CD4-positive, alpha-beta T cell treated with Interleukin-6 for 4 hours (primary cell): Measurements from ENCODE around the gene MAPT.
A peak's percentile ranks its signal among the peaks of the same experiment; 100 is the strongest.
"Not testable (repeated sequence)": the region's sequence is repeated elsewhere in the genome, so short reads cannot be mapped to it uniquely, and the experiment has no call there.

Experiments used
- DNase-seq: peaks from one replicate; pipeline ENCODE4 v3.0.0-alpha.2; 2020; ENCODE audit warnings: mixed read lengths

MAPT gene

GRCh38 chr17:45997166-45997565 lies 102.8 kb downstream of the MAPT start:
- DNase-seq = no peak

GRCh38 chr17:45997624-45998023 lies 103.3 kb downstream of the MAPT start:
- no peak for DNase-seq

DNA sequence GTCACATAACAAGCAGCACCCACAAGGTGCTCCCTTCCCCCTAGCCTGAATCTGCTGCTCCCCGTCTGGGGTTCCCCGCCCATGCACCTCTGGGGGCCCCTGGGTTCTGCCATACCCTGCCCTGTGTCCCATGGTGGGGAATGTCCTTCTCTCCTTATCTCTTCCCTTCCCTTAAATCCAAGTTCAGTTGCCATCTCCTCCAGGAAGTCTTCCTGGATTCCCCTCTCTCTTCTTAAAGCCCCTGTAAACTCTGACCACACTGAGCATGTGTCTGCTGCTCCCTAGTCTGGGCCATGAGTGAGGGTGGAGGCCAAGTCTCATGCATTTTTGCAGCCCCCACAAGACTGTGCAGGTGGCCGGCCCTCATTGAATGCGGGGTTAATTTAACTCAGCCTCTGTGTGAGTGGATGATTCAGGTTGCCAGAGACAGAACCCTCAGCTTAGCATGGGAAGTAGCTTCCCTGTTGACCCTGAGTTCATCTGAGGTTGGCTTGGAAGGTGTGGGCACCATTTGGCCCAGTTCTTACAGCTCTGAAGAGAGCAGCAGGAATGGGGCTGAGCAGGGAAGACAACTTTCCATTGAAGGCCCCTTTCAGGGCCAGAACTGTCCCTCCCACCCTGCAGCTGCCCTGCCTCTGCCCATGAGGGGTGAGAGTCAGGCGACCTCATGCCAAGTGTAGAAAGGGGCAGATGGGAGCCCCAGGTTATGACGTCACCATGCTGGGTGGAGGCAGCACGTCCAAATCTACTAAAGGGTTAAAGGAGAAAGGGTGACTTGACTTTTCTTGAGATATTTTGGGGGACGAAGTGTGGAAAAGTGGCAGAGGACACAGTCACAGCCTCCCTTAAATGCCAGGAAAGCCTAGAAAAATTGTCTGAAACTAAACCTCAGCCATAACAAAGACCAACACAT lies 104.9 kb downstream of the MAPT start, which contains the start of gene STH:
TSS of gene STH (plus strand) at position 264 of the 913 bp plus-strand sequence. CDS start at position 294, 30 bp downstream.
- no peak for DNase-seq

DNA sequence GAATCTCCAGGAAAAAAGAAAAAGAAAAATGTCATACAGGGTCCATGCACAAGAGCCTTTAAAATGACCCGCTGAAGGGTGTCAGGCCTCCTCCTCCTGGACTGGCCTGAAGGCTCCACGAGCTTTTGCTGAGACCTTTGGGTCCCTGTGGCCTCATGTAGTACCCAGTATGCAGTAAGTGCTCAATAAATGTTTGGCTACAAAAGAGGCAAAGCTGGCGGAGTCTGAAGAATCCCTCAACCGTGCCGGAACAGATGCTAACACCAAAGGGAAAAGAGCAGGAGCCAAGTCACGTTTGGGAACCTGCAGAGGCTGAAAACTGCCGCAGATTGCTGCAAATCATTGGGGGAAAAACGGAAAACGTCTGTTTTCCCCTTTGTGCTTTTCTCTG lies 105.5 kb downstream of the MAPT start:
- DNase-seq = no peak

GRCh38 chr17:46000292-46000691 lies 105.9 kb downstream of the MAPT start:
- no peak for DNase-seq

DNA sequence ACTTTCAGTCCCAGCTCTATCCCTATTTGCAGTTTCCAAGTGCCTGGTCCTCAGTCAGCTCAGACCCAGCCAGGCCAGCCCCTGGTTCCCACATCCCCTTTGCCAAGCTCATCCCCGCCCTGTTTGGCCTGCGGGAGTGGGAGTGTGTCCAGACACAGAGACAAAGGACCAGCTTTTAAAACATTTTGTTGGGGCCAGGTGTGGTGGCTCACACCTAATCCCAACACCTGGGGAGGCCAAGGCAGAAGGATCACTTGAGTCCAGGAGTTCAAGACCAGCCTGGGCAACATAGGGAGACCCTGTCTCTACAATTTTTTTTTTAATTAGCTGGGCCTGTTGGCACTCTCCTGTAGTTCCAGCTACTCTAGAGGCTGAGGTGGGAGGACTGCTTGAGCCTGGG lies 106.4 kb downstream of the MAPT start:
- DNase-seq = no peak

- no peak for DNase-seq
These were observed 107.3 kb downstream of the MAPT start for GRCh38 chr17:46001390-46002310.

DNA sequence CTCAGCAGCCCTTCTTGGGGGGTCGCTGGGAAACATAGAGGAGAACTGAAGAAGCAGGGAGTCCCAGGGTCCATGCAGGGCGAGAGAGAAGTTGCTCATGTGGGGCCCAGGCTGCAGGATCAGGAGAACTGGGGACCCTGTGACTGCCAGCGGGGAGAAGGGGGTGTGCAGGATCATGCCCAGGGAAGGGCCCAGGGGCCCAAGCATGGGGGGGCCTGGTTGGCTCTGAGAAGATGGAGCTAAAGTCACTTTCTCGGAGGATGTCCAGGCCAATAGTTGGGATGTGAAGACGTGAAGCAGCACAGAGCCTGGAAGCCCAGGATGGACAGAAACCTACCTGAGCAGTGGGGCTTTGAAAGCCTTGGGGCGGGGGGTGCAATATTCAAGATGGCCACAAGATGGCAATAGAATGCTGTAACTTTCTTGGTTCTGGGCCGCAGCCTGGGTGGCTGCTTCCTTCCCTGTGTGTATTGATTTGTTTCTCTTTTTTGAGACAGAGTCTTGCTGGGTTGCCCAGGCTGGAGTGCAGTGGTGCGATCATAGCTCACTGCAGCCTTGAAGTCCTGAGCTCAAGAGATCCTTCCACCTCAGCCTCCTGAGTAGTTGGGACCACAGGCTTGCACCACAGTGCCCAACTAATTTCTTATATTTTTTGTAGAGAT lies 108.1 kb downstream of the MAPT start:
- peak; percentile 77 for DNase-seq

DNA sequence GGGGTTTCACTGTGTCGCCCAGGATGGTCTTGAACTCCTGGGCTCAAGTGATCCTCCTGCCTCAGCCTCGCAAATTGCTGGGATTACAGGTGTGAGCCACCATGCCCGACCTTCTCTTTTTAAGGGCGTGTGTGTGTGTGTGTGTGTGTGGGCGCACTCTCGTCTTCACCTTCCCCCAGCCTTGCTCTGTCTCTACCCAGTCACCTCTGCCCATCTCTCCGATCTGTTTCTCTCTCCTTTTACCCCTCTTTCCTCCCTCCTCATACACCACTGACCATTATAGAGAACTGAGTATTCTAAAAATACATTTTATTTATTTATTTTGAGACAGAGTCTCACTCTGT lies 108.6 kb downstream of the MAPT start:
- DNase-seq = no peak

DNA sequence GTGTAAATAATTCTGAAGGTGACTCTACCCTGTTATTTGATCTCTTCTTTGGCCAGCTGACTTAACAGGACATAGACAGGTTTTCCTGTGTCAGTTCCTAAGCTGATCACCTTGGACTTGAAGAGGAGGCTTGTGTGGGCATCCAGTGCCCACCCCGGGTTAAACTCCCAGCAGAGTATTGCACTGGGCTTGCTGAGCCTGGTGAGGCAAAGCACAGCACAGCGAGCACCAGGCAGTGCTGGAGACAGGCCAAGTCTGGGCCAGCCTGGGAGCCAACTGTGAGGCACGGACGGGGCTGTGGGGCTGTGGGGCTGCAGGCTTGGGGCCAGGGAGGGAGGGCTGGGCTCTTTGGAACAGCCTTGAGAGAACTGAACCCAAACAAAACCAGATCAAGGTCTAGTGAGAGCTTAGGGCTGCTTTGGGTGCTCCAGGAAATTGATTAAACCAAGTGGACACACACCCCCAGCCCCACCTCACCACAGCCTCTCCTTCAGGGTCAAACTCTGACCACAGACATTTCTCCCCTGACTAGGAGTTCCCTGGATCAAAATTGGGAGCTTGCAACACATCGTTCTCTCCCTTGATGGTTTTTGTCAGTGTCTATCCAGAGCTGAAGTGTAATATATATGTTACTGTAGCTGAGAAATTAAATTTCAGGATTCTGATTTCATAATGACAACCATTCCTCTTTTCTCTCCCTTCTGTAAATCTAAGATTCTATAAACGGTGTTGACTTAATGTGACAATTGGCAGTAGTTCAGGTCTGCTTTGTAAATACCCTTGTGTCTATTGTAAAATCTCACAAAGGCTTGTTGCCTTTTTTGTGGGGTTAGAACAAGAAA lies 109.8 kb downstream of the MAPT start:
- DNase-seq = no peak

DNA sequence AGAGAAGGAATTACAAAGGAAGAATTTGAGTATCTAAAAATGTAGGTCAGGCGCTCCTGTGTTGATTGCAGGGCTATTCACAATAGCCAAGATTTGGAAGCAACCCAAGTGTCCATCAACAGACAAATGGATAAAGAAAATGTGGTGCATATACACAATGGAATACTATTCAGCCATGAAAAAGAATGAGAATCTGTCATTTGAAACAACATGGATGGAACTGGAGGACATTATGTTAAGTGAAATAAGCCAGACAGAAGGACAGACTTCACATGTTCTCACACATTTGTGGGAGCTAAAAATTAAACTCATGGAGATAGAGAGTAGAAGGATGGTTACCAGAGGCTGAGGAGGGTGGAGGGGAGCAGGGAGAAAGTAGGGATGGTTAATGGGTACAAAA lies 111.7 kb downstream of the MAPT start:
- DNase-seq = not testable (repeated sequence)

- no peak for DNase-seq
These were observed 113.2 kb downstream of the MAPT start for GRCh38 chr17:46007461-46007965.

GRCh38 chr17:46008591-46008990 lies 114.2 kb downstream of the MAPT start:
- no peak for DNase-seq

DNA sequence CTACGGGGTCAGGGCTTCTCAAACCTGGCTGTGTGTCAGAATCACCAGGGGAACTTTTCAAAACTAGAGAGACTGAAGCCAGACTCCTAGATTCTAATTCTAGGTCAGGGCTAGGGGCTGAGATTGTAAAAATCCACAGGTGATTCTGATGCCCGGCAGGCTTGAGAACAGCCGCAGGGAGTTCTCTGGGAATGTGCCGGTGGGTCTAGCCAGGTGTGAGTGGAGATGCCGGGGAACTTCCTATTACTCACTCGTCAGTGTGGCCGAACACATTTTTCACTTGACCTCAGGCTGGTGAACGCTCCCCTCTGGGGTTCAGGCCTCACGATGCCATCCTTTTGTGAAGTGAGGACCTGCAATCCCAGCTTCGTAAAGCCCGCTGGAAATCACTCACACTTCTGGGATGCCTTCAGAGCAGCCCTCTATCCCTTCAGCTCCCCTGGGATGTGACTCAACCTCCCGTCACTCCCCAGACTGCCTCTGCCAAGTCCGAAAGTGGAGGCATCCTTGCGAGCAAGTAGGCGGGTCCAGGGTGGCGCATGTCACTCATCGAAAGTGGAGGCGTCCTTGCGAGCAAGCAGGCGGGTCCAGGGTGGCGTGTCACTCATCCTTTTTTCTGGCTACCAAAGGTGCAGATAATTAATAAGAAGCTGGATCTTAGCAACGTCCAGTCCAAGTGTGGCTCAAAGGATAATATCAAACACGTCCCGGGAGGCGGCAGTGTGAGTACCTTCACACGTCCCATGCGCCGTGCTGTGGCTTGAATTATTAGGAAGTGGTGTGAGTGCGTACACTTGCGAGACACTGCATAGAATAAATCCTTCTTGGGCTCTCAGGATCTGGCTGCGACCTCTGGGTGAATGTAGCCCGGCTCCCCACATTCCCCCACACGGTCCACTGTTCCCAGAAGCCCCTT lies 115.6 kb downstream of the MAPT start:
- DNase-seq = no peak

GRCh38 chr17:46010597-46011186 lies 116.3 kb downstream of the MAPT start:
- no peak for DNase-seq

- DNase-seq = no peak
These were observed 117.6 kb downstream of the MAPT start for GRCh38 chr17:46011711-46012505.

DNA sequence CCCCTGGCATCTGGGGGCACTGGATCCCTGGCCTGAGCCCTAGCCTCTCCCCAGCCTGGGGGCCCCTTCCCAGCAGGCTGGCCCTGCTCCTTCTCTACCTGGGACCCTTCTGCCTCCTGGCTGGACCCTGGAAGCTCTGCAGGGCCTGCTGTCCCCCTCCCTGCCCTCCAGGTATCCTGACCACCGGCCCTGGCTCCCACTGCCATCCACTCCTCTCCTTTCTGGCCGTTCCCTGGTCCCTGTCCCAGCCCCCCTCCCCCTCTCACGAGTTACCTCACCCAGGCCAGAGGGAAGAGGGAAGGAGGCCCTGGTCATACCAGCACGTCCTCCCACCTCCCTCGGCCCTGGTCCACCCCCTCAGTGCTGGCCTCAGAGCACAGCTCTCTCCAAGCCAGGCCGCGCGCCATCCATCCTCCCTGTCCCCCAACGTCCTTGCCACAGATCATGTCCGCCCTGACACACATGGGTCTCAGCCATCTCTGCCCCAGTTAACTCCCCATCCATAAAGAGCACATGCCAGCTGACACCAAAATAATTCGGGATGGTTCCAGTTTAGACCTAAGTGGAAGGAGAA lies 118.2 kb downstream of the MAPT start:
- no peak for DNase-seq

GRCh38 chr17:46013127-46013501 lies 118.8 kb downstream of the MAPT start:
- no peak for DNase-seq

DNA sequence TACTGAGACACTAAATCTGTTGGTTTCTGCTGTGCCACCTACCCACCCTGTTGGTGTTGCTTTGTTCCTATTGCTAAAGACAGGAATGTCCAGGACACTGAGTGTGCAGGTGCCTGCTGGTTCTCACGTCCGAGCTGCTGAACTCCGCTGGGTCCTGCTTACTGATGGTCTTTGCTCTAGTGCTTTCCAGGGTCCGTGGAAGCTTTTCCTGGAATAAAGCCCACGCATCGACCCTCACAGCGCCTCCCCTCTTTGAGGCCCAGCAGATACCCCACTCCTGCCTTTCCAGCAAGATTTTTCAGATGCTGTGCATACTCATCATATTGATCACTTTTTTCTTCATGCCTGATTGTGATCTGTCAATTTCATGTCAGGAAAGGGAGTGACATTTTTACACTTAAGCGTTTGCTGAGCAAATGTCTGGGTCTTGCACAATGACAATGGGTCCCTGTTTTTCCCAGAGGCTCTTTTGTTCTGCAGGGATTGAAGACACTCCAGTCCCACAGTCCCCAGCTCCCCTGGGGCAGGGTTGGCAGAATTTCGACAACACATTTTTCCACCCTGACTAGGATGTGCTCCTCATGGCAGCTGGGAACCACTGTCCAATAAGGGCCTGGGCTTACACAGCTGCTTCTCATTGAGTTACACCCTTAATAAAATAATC lies 119.3 kb downstream of the MAPT start:
- no peak for DNase-seq
